H1 (cell line): ENCODE results near the gene BTD. TPM values are rescaled to one million over a fixed set of nuclear protein-coding genes. Genes with fewer than 3 reads are reported as not detected.

Experiments used
- BRCA1 ChIP-seq: IDR thresholded peaks from 2 replicates; pipeline ENCODE4 v1.6.1; 2012; ENCODE audit warnings: low read depth, low read length, improper control_type of control experiment
- CEBPB ChIP-seq: IDR thresholded peaks from 2 replicates; pipeline ENCODE4 v1.6.1; 2012; ENCODE audit warnings: low read depth, low read length
- CHD7 ChIP-seq: fragments of 300-600 bp; sonication (generic); IDR thresholded peaks from 2 replicates; pipeline ENCODE4 v1.7.1; 2012; ENCODE audit warnings: low read length, moderate library complexity, mild to moderate bottlenecking, inconsistent platforms; ENCODE audit not compliant: insufficient replicate concordance
- HDAC6 ChIP-seq: IDR thresholded peaks from one replicate; pipeline ENCODE4 v1.7.1; 2012; ENCODE audit warnings: low read depth, mild to moderate bottlenecking, inconsistent platforms, low read length, moderate library complexity
- POLR2AphosphoS5 ChIP-seq: IDR thresholded peaks from 2 replicates; pipeline ENCODE4 v1.6.1; 2011; ENCODE audit warnings: low read depth, low read length
- SAP30 ChIP-seq: fragments of 300-600 bp; sonication (generic); IDR thresholded peaks from 2 replicates; pipeline ENCODE4 v1.7.1; 2012; ENCODE audit warnings: low read length, moderate library complexity, mild to moderate bottlenecking, inconsistent platforms; ENCODE audit not compliant: insufficient read depth, insufficient replicate concordance
- SP1 ChIP-seq: IDR thresholded peaks from 2 replicates; pipeline ENCODE4 v1.6.1; 2011; ENCODE audit warnings: low read depth, low read length
- SP4 ChIP-seq: IDR thresholded peaks from 2 replicates; pipeline ENCODE4 v1.6.1; 2012; ENCODE audit warnings: low read length, inconsistent platforms
- SRF ChIP-seq: IDR thresholded peaks from 2 replicates; pipeline ENCODE4 v1.6.1; 2011; ENCODE audit warnings: mild to moderate bottlenecking, low read depth, low read length, moderate library complexity
- TAF7 ChIP-seq: optimal IDR thresholded peaks from 2 replicates; pipeline ENCODE3; 2011; ENCODE audit warnings: low read depth, mild to moderate bottlenecking, inconsistent platforms, low read length, moderate library complexity, borderline replicate concordance
- TBP ChIP-seq: IDR thresholded peaks from 2 replicates; pipeline ENCODE4 v1.6.1; 2011; ENCODE audit warnings: low read depth, low read length, improper control_type of control experiment
- polyA plus RNA-seq, 7 experiments: library from polyadenylated mRNA; depleted of rRNA in 3 of 7; stranded (reverse) in 5 of 7; unstranded in 2 of 7; fragments of >200 nt in 5 of 7; fragments of 200-250 nt in 2 of 7; gene quantifications; 1 replicate in 5 of 7; 2 replicates in 1 of 7; 4 replicates in 1 of 7; pipeline versions ENCODE4 v1.2.1 to v1.2.3, GENCODE V29; 2011 to 2013; ENCODE audit warnings: missing spikeins in 2 of 7, mixed read lengths in 2 of 7
- total RNA-seq: library from RNA; stranded (reverse); fragmentation: NEBNext Ultra II Directional; extraction: Animal tissue kit (Norgen Biotek cat#: 25700); gene quantifications from 2 replicates; pipeline ENCODE4 v1.2.1, GENCODE V29; 2021

The BTD gene
- total and polyA plus RNA-seq, 2 of the 8 experiments (the other 6 are each of a cell fraction or from before 2014, with no cell fraction given) = 21.8 to 36.7 TPM

- TF ChIP-seq CHD7 (no peak), SP4 (no peak), HDAC6 (no peak), POLR2AphosphoS5 (no peak), CEBPB (no peak), SP1 (no peak), SAP30 (no peak), TBP (no peak), BRCA1 (no peak), SRF (no peak), TAF7 (no peak)
Observed at GRCh38 chr3:15693355-15693754, 91.8 kb downstream of the BTD start (continued).
